Testis (tissue), 2 donors: ENCODE measurements around the gene ERLEC1.
"Not testable (repeated sequence)": the region's sequence is repeated elsewhere in the genome, so short reads cannot be mapped to it uniquely, and the experiment has no call there.

Experiments used
- CTCF ChIP-seq, 3 experiments: fragments of 450-650 bp in 2 of 3; fragments of 200-600 bp in 1 of 3; sonication (generic) in 1 of 3; IDR thresholded peaks; one replicate each; pipeline ENCODE4 v1.5.1; 2016 to 2019; ENCODE audit warnings: antibody characterized with exemption in 3 of 3, mild to moderate bottlenecking in 2 of 3, moderate library complexity in 1 of 3
- POLR2A ChIP-seq: fragments of 450-650 bp; IDR thresholded peaks from one replicate; pipeline ENCODE4 v1.6.1; 2017; ENCODE audit warnings: antibody characterized with exemption, mild to moderate bottlenecking, moderate library complexity

- not testable (repeated sequence) for TF ChIP-seq CTCF (IDR thresholded peaks at IDR 0.05); POLR2A
These were observed 43.1 kb downstream of the ERLEC1 start for GRCh38 chr2:53829980-53830290.
